GM21576 (cell line): ENCODE measurements around the gene AGAP3.

ENCODE experiments used
- ATAC-seq: cut with Tn5 transposase; IDR thresholded peaks from one replicate; pipeline ENCODE4 v1.9.1; 2021; ENCODE audit warnings: mild to moderate bottlenecking, moderate library complexity; ENCODE audit not compliant: unreplicated experiment

AGAP3 gene

GRCh38 chr7:151134743-151135524 is 48.7 kb downstream of the AGAP3 start:
- no peak for ATAC-seq

DNA sequence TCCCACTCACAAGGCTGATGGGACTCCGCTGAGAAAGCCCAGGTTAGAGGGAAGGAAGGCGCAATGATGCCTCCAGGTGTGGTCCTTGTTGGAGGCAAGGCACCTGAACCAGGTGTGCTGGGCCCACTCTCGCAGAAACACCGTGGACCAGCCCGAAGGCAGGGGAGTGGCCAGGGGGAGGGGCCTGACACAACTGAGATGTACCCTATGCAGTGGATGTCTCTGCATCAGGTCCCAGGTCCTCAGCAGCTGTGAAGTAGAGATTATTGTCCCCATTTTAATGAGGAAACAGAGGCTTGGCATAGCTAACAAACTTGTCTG is 49.2 kb downstream of the AGAP3 start:
- no peak for ATAC-seq

- ATAC-seq = no peak
These were observed 49.9 kb downstream of the AGAP3 start for GRCh38 chr7:151135866-151136843.

DNA sequence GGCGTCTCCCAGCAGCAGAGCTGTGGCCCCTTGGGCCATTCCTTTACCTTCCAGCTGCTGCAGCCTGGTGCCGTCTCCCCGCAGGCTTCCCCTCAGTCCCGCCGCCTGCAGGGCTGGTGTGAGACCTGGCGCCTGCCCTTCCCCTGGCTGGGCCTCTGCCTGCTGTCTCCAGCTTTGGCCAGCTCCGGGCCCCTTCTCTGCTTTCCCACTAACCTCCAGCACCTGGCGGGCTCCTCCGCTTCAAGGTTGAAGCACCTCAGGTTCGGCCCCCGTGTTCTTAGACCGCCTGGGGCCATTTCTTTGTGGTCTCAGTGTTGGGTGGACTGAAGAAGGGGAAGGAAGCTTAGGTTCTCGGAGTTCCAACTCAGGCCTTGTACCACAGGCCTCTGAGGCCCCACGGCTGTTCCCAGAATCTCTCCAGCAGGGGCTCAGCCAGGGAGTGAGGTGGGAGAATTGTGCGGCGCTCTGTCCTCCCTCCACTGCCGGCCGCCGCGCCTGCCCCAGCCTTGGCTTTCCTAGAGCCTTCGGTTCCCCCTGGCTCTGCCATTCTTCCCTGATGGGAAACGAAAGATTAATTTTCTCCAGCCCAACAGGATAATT is 50.9 kb downstream of the AGAP3 start:
- no peak for ATAC-seq

- ATAC-seq = no peak
These were observed 51.5 kb downstream of the AGAP3 start for GRCh38 chr7:151137791-151138152.

DNA sequence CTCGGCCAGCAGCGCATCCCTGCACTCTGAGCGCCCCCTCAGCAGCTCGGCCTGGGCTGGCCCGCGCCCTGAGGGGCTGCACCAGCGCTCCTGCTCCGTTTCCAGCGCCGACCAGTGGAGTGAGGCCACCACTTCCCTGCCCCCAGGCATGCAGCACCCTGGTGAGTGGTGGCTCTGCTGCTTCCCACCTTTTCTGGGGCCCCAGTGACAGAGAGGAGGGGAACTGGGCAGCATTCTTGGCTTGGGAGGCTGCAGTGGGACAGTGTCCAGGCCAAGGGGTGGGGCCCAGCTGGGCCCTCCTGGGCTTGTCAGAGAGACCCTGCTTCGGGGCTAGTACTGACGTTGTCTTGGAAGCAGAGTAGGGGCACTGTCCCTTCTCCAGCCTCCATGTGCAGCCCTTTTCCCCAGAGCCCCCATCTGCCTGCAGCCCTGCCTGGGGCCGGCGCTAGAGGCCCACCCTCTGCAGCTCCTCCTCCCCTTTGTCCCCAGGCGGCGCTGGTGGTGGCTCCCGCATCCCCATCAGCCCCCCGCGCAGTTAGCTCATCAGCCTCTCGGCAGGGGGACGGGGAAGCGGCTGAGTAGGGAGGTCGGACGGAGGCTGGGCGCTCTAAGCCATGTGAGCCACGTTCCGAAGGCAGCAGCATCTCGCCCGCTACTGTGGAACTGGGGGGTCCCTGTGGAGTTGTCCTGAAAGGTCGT is 52.0 kb downstream of the AGAP3 start:
- no peak for ATAC-seq

GRCh38 chr7:151139071-151139790 is 53.0 kb downstream of the AGAP3 start:
- no peak for ATAC-seq

- no peak for ATAC-seq
These were observed 53.5 kb downstream of the AGAP3 start for GRCh38 chr7:151139791-151140190.

DNA sequence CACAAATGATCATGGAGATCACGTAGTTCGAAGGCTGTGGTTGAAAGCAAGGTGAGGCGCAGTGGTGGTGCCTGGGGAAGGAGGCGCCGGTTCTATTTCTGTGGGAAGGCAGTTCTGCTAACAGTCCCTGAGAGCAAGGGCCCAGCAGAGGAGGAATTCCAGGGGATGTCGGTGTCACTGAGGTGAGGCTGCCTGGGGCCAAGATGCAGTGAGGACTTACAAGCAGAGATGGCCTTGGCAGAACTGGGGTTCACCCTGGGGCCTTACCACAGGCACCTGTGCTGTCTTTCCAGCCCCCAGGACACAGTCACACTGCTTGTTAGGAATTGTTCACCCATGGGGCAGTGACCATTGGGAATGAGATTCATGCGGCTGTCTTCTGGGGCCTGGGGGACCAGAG is 54.6 kb downstream of the AGAP3 start:
- no peak for ATAC-seq

DNA sequence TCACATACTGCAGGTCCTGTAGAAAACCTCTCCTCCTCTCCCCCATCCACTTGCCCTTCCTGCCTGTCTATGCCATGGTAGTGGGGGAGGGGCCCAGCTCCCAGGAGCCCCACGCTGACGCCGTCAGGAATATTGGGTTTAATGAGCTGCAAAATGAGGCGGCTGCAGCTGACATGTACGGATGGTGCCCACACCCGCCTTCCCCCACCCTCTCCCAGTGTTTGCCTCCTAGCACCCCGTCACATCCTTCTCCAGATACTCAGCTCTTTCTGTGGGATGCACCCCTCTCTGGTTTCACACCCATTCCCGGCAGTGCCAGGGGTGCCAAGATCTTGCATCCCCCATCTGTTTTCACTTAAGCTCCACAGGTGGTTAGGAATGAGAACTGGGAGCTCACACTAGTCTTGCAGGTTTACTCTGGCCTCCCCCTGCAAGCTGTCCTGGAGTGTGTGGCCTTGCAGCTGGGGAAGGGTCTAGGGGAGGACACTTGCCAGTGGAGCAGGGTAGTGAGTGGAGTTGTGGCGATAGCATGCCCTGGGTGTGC is 55.1 kb downstream of the AGAP3 start:
- no peak for ATAC-seq

DNA sequence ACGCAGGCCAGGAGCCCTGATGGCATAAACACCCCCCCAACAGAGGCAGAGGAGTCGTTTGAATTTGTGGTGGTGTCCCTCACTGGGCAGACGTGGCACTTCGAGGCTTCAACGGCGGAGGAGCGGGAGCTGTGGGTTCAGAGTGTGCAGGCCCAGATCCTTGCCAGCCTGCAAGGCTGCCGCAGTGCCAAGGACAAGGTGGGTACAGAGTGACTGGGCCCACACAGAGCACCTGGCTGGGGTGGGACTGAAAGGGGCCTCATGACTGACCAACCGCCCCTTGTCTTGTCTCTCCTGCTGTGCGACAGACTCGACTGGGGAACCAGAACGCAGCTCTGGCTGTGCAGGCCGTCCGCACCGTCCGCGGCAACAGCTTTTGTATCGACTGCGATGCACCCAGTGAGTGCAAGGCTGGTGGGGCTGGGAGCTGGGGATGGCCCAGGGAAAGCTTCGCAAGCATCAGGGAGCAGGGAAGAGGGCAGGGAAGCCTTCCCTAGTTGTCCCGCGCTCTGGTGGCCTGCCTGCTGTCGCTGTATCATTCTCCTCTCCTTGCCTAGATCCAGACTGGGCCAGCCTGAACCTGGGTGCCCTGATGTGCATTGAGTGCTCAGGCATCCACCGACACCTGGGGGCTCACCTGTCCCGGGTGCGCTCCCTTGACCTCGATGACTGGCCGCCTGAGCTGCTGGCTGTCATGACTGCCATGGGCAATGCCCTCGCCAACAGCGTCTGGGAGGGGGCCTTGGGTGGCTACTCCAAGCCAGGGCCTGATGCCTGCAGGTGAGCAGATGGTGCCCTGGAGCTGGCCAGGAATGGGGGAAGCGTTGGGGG is 55.8 kb downstream of the AGAP3 start:
- ATAC-seq = no peak

DNA sequence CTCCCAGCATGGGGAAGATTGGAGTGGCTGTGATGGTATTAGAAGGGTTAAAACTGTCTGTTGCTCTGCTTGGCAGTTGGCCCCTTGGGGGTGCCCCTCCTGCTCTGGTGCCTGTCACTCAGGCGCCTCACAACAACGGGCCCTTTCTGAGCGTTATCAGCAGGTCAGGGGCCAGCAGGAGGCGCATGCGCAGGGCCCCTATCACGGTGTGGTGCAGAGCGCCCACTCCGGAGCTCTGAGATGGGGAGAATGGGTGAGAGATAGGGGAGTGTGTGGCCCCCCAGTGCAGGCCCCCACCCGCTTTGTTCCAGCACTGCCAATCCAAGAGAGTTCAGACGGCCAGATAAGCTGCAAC is 56.4 kb downstream of the AGAP3 start:
- ATAC-seq = no peak

DNA sequence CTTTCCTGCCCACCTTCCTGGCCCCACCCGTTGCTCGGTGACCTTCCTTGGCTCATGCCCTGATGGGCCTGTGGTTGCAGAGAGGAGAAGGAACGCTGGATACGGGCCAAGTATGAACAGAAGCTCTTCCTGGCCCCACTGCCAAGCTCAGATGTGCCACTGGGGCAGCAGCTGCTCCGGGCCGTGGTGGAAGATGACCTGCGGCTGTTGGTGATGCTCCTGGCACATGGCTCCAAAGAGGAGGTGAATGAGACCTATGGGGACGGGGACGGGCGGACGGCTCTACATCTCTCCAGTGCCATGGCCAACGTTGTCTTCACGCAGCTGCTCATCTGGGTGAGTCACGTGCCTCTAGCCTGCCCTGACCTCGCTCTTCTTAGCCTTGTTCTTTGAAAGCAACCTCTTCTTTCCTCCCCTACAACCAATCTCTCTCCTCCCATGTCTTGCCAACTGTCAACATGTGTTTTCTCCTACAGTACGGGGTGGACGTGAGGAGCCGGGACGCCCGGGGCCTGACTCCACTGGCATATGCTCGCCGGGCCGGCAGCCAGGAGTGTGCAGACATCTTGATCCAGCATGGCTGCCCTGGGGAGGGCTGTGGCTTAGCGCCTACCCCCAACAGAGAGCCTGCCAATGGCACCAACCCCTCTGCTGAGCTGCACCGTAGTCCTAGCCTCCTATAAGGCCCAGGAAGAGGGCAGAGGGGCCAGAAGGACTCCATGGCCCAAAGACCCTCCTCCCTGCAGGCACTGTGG is 57.2 kb downstream of the AGAP3 start:
- no peak for ATAC-seq

DNA sequence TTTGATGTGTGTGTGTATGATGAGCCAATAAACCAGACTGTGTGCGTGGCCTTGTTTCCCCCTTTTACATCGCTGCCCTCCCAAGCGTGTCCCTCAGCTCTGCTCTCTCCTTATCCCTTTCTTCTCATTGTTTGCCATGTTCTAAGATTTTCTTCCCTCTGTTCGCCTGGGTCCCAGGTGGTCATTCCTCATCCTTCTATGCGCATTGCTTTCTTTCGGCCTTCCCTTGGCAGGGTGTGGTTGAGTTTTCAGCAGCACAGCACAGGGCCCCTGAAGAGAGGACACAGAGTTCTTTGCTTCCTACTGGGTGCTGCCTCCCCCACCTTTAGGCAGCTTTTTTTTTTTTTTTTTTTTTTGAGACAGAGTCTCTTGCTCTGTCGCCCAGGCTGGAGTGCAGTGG is 58.1 kb downstream of the AGAP3 start:
- no peak for ATAC-seq

- no peak for ATAC-seq
These were observed 60.5 kb downstream of the AGAP3 start for GRCh38 chr7:151146761-151147160.

- ATAC-seq = no peak
These were observed 62.3 kb downstream of the AGAP3 start for GRCh38 chr7:151148319-151149259.

DNA sequence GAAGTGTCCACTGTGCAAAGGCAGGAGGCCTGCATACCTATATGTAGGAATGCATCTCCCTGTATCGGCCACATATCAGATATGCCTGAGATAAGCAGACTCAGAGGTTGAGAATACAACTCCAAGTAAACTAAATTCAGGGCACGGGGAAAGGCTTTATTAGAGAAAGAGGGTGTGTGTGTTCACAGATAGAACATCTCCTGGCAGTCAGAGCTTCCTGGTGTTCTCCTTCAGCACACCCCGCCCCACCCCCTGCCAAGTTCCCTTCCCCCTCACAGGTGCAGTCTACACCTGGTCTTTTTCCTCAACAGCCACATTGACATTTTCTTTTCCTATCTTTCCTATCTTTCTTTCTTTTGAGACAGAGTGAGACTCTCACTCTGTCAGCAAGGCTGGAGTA is 64.1 kb downstream of the AGAP3 start:
- ATAC-seq = no peak
